HUDEP-2 (cell line): Measurements from ENCODE around the gene CCR4.
"Not testable (repeated sequence)": the region's sequence is repeated elsewhere in the genome, so short reads cannot be mapped to it uniquely, and the experiment has no call there.

Experiments
- DNase-seq, 76 experiments: peaks; one replicate each; lab custom pipeline; 2025; ENCODE audit not compliant: unreplicated experiment in 76 of 76; lab: John Stamatoyannopoulos, UW

Gene CCR4

GRCh38 chr3:32977861-32978260 is 26.4 kb downstream of the CCR4 start:
- DNase-seq = no peak

- DNase-seq = no peak
These were observed 26.9 kb downstream of the CCR4 start for GRCh38 chr3:32978331-32978730.

- no peak for DNase-seq
These were observed 31.7 kb downstream of the CCR4 start for GRCh38 chr3:32983124-32983523.

- not testable (repeated sequence) for DNase-seq
These were observed 33.5 kb downstream of the CCR4 start for GRCh38 chr3:32984918-32985317.

GRCh38 chr3:32989171-32989570 is 37.7 kb downstream of the CCR4 start:
- DNase-seq = no peak

GRCh38 chr3:32990116-32990515 is 38.7 kb downstream of the CCR4 start:
- no peak for DNase-seq

- DNase-seq = no peak
These were observed 40.3 kb downstream of the CCR4 start for GRCh38 chr3:32991781-32992180.

GRCh38 chr3:32992310-32992686 is 40.9 kb downstream of the CCR4 start:
- DNase-seq = no peak

GRCh38 chr3:32994045-32994444 is 42.6 kb downstream of the CCR4 start:
- DNase-seq = no peak

GRCh38 chr3:32995098-32995497 is 43.7 kb downstream of the CCR4 start:
- DNase-seq = no peak

GRCh38 chr3:32996048-32996754 is 44.8 kb downstream of the CCR4 start:
- DNase-seq = no peak

- DNase-seq = no peak
These were observed 45.3 kb downstream of the CCR4 start for GRCh38 chr3:32996755-32997091.

- no peak for DNase-seq
These were observed 47.4 kb downstream of the CCR4 start for GRCh38 chr3:32998631-32999451.

GRCh38 chr3:33000691-33001385 is 49.4 kb downstream of the CCR4 start:
- no peak for DNase-seq

GRCh38 chr3:33001889-33002288 is 50.4 kb downstream of the CCR4 start:
- DNase-seq = no peak

GRCh38 chr3:33003308-33003707 is 51.9 kb downstream of the CCR4 start:
- DNase-seq = no peak

GRCh38 chr3:33004205-33004604 is 52.8 kb downstream of the CCR4 start:
- DNase-seq = no peak

- no peak for DNase-seq
These were observed 53.5 kb downstream of the CCR4 start for GRCh38 chr3:33004961-33005360.
